DMS 273 (cell line): ENCODE data around the gene THSD7A.

Source experiments
- DNase-seq: peaks from one replicate; lab custom pipeline; 2025; ENCODE audit not compliant: unreplicated experiment; lab: John Stamatoyannopoulos, UW

The THSD7A gene

DNA sequence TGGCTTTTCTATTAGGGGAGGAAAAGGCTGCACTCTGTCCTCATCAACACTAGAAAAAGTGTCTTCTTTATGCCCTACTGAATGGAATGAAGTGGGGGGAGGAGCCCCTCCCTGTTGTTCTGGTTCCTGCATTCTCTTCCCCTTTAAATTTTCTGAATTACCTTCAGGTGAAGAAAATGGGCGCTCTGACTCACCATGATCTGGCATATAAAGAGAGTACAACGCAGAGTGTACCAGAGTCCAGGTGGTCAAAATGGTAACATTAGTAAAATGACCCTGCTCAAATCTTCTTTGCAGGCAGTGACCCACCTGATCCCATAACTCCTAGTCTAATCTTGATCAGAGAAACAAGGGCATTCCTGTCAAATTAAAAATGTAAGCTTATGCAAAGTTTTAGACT lies 80.7 kb downstream of the THSD7A start:
- no peak for DNase-seq

DNA sequence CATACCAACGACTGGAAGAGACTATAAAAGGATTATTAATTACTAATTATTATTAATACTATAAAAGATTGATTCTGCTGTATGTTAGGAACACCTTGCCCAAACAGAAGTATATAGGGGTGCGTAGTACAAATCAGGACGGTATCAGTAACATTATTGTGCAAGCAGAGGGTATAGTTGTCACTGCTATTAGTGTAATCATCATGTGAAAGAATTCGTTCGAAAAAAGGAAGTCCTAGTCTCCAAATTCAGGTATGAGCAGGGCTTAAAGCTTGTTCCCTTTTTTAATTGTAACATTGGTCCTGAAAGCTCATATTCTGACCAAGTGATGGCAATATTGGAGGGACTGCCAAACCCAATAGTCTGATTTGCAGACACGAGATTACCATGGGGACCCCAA lies 81.8 kb downstream of the THSD7A start:
- DNase-seq, result no peak

DNA sequence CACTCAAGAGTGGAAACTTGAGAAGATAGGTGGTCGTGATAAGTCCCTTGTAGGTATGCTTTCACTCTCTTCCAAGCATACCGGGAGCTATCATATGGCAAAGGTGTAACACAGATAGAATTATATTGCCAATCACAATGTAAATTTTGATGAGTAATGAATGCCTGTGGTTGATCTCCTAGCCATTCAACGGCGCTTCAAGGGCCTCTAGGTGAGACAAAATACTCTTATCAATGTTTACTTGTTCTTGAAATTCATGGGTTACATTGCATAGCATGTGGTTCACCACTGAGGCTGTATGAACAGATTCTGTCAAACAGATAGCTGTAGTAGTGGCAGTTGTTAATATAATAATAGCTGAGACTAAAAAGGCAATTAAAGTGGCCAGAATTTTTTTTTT lies 82.4 kb downstream of the THSD7A start:
- no peak for DNase-seq

DNA sequence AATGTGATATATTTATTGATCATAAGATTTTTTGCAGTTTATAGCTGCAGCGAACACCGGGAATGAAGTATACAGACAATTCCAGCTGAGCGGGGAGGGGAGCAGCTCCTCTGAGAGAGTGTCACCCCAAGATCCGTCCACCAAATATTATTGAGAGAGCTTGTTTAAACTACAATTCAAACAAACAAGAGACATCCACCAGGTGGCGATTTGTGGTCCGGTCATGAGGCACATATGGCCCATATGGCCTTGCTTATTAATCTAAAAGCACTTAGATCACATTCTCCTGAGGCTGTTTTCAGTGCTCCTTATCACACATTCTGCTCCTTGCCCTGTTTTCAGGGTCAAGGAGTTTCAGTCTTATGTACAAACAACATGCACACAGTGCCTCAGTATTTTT lies 83.1 kb downstream of the THSD7A start:
- DNase-seq, result peak; percentile 68

DNA sequence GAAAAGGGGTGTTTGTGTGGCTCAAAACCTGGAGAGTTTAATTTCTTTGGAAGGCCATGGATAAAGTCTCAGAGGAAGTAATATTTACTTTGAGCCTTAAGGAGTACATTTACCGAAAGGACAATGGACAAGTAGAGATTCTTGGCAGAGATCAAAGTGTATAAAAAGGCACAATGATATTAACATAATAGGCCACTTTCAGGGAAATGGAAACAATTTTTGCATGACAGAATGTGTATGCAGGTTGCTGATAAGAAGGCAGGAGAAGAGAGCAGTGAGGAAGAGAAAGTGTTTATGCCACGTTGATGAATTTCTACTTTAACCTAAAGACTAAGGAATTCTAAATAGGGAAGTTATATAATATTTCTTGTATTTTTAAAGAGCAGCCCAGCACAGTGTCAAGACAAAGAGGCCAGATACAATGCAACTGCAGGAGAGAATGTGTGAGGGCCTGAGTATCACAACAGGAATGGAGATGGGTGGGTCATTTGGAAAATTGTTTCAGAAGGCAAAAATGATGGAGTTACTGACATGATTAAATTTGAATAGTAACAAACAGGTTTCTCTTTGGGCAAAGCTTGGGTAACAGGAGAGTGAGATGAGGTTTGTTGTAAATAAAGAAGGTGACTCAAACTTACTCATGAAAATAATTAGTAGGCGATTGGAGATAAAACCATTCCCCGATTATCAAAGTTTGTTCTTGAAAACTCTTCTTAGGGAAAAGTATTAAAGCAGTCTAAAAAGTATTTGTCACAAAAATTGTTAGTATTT lies 84.1 kb downstream of the THSD7A start:
- no peak for DNase-seq

DNA sequence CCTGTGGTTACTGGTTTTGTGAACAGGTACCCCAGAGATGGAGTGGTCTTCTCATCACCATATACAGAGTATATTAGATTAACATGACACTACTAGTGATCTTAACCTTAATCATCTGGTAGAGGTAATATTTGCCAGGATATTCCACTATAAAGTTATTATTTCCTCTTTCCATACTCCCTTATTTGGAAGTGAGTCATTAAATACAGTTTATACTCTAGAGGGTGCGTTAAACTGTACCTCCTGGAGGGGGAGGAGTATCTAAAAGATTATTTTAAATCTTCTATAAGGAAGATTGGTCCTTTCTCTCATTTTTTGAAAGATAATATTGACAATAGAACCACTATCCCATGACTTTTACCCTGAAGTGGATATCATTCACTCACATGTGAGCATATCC lies 85.4 kb downstream of the THSD7A start:
- no peak for DNase-seq

DNA sequence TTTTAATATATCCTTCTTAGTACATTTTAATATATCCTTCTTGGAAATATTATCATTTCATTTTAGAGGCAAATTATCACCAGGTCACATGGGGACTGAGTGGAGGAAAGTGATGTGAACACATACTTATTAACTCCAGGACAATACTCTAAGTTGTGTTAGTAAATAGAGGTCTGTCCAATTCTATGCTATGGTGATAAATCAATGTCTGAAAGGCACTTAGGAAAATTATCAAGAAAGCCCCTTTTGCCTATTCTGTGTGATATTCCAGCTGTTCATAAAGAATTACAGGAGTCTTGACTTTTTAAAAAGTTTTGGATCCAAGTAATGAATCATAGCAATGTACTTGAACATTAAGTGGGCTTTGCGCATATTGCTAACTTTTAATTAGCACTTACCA lies 88.5 kb downstream of the THSD7A start:
- no peak for DNase-seq

DNA sequence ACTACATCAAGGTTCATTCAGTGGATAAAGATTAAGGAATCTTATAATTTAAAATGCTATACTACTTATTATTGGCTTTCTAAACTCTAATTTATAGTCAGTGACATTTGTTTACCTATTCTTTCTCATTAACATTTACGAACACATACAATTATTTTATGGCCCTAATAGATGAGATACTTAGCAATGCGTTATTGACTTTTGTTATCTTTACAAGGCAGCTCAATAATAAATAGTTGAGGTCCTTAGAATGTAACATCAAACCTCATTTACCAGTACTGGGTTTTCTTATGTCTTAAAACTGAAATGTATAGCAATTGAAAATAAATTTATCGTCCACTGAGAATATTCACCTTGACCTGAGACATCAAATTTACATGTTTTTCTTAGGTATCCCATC lies 89.0 kb downstream of the THSD7A start:
- no peak for DNase-seq

DNA sequence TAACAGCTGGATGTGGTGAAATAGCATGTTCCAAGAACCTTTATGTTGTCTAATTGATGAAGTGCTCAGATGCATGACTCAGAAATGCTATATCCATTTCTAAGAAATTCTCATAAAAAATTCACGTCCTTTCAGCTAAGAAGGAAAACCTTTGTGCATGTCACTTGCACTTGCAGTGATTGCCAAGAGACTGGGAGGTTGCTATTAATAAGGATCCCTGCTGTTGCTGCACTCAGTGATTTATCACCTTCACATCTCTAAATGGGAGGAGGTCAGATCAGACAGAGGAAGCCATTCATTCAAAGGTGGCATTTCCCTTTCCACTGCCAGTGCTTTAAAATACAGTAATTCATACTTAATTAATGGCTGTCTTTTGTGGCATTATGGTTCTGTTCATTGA lies 89.5 kb downstream of the THSD7A start:
- DNase-seq, result peak; percentile 10

DNA sequence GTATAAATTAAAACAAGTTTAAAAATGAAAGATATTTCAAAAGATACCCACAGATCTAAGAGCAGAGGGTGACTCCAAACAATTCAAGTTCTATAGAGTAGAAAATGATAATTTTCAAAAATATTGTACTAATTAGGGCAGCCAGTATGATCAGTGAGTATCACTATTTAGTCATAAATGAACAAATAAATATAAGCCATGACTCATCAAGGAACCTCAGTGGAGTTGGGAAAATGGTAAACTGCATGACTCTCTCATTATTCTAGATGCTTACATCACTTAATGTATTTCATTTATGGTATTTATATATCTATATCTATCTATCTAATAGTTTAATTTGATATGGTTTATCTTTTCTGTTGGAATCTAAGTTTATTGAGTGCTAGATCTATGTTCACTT lies 94.3 kb downstream of the THSD7A start:
- DNase-seq, result no peak

DNA sequence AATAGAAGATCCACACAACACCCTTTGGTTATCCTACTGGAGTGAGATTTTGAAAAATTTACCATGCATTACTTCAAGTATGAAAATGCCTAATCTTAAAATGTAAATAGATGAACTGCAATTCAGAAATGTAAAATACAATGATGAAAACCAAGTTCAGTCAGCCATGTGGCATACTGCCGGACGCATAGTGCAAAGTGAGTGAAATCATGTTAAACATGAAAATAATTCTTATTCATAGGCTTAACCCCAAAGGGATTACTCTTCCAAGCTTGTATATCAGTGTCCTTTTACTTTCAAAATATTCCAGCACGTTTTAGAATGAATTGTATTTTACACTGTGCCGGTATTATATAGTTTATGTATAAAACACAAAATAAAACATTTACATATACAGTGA lies 99.8 kb downstream of the THSD7A start:
- DNase-seq, result no peak

DNA sequence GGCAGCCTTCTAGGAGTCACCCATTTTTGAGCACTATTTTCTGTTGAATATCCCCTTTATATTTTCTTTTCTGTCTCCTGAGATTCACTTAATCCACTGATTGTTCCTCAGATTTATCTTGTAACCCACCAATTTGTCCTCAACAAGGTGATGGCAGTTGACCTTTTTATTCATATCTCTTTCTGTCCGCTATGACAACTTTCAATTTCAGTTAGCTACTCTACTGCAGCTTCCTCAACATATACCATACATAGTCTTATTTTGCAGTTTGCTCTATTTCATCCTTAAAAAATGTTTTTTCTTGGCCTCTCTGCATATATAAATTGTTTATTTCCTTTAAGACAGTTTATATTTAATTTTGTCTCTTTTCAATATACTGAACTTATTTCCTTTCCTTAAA lies 101.3 kb downstream of the THSD7A start:
- no peak for DNase-seq

DNA sequence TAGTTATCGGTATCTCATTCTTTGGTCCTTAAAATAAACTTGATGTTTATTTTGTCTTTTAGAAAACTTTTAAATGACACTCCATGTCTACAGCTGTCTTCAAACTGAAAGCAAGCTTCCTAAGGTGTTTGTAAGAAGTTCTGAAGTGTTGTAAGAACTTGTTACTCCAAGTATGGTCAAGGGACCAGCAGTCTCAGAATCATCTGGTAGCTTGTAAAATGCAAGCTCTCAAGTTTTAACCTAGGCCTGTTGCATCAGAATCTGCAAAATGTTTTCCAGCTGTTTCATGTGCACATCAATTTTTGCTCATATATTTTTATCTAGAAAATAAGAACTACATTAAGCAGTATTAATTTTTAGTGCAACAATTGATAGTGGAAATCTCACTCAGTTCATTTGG lies 104.1 kb downstream of the THSD7A start:
- DNase-seq, result no peak

DNA sequence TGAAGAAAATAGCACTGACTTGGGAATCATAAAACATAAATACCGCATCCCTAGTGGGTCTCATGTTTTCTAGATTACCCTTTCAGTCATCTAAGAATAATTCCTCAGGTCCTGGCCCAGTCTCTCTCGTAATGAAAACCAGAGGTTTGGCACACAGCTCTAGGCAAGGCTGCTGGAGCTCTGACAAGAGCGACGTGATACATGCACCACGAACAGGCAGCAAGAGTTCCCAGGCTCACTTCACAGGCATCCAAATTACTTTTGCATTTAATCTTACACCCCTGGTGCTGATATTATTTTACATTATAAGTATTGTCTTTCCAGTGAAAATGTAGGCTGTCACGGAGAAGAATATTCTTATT lies 105.2 kb downstream of the THSD7A start:
- no peak for DNase-seq

DNA sequence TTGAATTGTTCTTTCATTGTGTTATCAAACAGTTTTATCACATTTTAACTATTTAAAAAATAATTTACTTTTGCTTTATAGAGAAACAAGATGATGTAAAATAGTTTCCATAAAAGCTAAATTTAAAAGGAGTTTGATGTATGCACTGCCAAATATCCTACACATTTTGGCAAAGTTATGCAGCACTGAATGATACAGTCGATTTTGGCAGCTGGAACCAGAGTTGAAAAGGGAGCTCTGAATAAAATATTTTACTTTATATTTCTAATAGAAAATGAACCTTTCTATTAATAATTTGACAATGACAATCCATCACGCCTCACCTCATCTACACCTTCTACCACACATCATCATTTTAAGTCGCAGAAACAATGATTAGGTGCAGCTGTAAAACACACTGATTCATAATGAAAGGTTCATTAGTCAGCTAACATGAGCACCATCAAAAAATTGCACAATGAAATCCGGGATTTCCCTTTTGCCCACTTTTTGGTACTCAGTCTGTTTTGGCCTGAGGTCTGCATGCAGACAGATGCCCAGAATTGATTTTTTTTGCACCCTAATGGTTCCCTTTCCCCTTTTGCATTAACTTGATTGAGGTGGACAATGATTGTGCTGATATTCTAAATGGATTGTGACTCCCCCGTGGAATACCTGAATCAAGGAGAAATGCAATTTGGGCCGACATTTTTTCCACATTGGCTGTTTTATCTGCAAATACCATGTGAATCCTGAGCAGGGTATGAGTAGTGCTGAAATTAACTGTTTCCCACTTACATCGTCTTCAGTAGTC lies 105.8 kb downstream of the THSD7A start:
- DNase-seq, result no peak

DNA sequence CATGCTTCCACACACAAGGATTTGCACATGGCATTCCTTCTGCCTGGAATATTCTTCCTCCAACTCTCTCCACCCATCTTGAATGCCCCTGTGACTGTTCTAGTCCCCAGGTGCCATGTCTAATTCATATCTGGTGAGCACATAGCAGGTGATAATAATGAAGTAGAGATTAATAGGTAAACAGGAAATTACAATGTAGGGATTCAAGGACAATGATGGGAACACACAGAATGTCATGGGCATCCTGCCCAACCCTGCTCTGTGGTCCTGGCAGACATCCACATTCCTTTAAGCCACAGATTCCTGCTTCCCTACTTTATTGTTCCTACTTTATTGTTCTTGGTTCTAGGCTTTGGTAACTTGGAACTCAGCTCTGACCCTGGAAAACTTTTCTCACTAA lies 115.8 kb downstream of the THSD7A start:
- DNase-seq, result peak; percentile 8

DNA sequence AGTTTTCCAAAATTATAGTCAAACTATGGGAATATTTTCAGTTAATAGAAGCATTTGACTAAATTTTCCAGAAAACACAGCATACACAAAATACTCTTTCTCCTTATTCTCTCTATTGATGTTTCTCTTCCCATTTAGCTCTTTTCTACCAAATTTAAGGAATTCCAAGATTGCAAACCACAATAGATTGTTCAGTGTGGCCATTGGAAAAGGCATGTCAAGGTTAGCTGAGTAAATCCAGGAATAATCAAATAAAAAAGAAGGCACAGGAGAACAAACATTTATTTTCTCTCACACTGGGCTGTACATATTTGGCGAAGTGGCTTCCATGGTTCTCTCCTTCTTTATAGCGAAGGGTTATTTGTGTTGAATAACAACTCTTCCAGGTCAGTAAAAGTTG lies 117.3 kb downstream of the THSD7A start:
- no peak for DNase-seq

DNA sequence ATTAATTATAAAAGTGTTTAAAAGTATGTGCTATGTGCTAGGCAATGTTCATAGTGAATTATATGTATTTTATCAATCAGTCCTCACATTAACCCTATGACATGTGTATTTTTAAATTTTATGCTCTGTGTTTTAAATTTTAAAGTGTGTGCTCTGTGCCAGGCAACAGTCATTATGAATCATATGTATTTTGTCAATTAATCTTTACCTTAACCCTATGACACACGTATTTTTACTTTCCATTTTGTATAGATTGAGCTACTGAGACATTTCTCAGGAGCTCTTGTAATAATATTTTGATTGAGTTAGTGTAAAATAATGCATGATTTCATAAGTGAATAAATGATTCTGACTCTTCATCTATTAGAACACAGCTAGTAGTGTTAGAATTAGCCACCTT lies 117.8 kb downstream of the THSD7A start:
- DNase-seq, result no peak

DNA sequence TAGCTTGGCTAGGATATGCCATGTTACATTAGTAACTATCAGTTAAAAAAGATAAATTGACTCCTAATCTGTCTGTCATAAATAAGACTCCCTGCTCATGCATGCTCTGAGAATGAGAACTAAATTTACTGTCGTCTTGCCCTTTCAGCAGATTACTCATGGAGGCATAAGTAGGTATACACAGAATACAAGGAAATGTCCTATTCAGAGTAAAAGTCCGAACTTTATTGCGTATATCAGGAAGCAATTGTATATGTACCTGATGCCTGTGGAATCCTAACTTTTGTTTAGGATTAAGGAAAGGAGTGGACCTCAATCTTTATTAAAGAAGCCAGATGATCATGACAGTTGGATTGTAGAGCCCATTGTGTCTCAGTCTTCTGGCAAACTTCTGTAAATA lies 118.6 kb downstream of the THSD7A start:
- no peak for DNase-seq

DNA sequence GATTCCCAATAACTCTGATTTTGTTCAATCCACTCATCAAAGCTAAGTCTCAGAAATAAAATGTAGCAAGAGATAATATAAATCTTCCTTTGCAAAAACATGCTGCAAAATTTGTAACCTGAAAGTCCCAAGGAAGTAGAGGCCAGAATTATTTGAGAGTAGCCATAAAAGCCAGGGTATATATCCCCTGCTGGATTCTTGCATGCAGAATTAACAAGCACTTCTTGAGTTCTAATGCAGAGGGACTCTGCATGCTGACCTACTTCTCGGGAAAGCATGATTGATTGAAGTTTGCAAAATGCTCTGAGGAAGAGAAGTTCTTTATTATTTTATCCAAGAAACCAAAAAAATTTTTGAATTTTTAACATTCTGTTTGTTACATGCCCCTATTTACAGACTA lies 121.6 kb downstream of the THSD7A start:
- DNase-seq, result no peak

DNA sequence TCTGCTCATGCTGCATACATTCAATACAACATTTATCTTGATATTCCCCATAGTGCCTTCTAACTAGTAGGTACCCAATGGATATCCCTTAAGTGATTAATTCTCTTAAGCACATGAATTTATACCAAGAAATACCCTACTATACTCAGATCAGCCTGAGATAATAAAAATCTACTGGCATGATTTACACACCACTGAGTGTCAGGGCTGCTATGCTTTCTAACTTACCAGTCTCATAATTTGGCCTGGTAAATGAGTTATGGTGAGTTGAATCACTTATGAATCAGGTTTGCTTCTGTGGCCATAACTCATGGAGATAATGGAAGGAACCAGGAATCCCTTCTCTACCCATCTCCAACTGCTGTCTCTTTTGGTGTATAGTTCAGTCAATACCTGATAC lies 122.8 kb downstream of the THSD7A start:
- DNase-seq, result no peak

DNA sequence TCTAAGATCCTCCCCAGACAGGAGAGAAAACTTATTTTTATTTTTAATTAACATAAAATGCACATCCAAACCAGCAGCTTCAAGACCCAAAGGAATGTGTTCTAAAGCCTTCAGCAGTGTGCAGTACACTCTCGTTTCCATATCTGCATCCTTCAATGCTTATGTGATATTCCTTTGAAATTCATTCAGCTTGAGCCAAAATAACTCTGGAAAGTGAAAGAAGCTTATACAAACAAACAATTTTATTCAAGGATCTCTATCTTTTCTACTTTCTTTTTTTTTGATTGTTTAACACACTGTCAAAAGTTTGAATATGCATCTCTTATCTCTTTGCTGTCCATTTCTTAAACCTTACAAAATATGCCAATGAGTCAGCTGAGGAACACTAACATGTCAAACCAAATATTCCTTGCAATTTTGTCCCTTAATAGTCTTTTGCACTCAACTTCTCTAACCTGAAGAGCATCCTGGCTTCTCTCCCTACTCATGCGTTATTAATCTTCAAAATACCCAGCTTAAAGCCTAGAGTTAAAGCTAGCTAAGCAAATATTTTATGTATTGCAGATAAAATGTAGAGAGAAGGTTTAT lies 124.3 kb downstream of the THSD7A start:
- DNase-seq, result no peak
